K562 (cell line): ENCODE data around the gene FBXW9. TPM values are rescaled to one million over a fixed set of nuclear protein-coding genes. Genes with fewer than 3 reads are reported as not detected.

ENCODE experiments used
- ATAC-seq: fragments of 200-7000 bp; cut with Tn5 transposase; 3 replicates; pipeline ENCODE4 v1.9.1; 2020; ENCODE audit warnings: moderate library complexity
- BruUV-seq: library from RNA; stranded (reverse); fragments of 400-500 nt; replicated peaks from 2 replicates; lab custom pipeline; 2021; lab: Mats Ljungman, UMichigan
- CTCF ChIA-PET: fragments of 300-600 bp; formaldehyde crosslinking; extraction: SDS; loops from one replicate; lab custom pipeline; 2021; ENCODE audit warnings: low intra/inter-chr PET ratio; lab: Yijun Ruan, JAX
- POLR2A ChIA-PET: fragments of 300-600, 350-650 bp; sonication (Branson Sonifier 250); formaldehyde crosslinking; extraction: SDS; loops from one replicate; lab custom pipeline; 2021; ENCODE audit warnings: antibody characterized with exemption, inconsistent platforms; lab: Yijun Ruan, JAX
- DNase-seq, 4 experiments: peaks; one replicate each; pipeline versions ENCODE4 v3.0.0 to v3.0.0-alpha.2; 2011 to 2018; ENCODE audit warnings: low spot score in 3 of 4, mixed read lengths in 3 of 4; ENCODE audit errors: extremely low read depth in 1 of 4
- FAIRE-seq: peaks from 2 replicates; lab custom pipeline; 2011; peaks lifted over from hg19 to GRCh38; lab: Jason Lieb, UNC
- H2AFZ ChIP-seq: 2 replicates; pipeline ENCODE4 v1.6.0; 2011; ENCODE audit warnings: low read depth, low read length, control low read depth, inconsistent platforms
- H3K27ac ChIP-seq: fragments of 200-600 bp; 3 replicates; pipeline ENCODE4 v1.8.0; 2011; ENCODE audit warnings: low read depth, mild to moderate bottlenecking, control low read depth, inconsistent platforms, low read length, moderate library complexity, mixed read lengths; ENCODE audit errors: extremely low read depth
- H3K27me3 ChIP-seq, 2 experiments: fragments of 300-600 bp in 1 of 2; 2 replicates in 1 of 2; 3 replicates in 1 of 2; pipeline versions ENCODE4 v1.6.0 to v1.8.0; 2011; ENCODE audit warnings: inconsistent platforms in 2 of 2, low read length in 2 of 2, mild to moderate bottlenecking in 1 of 2, mixed read lengths in 1 of 2, moderate library complexity in 1 of 2; ENCODE audit not compliant: control insufficient read depth in 2 of 2, insufficient read depth in 2 of 2
- H3K36me3 ChIP-seq: fragments of 300-600 bp; 3 replicates; pipeline ENCODE4 v1.8.0; 2011; ENCODE audit warnings: mild to moderate bottlenecking, low read length, inconsistent platforms; ENCODE audit not compliant: control insufficient read depth, insufficient read depth
- H3K4me1 ChIP-seq, 2 experiments: fragments of 200-600 bp in 1 of 2; replicated peaks in 1 of 2; 2 replicates in 1 of 2; 3 replicates in 1 of 2; pipeline versions ENCODE4 v1.5.1 to v1.8.0; 2011; ENCODE audit warnings: inconsistent platforms in 2 of 2, low read length in 2 of 2, mild to moderate bottlenecking in 1 of 2, mixed read lengths in 1 of 2, moderate library complexity in 1 of 2; ENCODE audit not compliant: control insufficient read depth in 2 of 2, insufficient read depth in 2 of 2
- H3K4me2 ChIP-seq: 2 replicates; pipeline ENCODE4 v1.6.1; 2011; ENCODE audit warnings: low read length, control low read depth, inconsistent platforms, mixed read lengths; ENCODE audit not compliant: insufficient read depth
- H3K4me3 ChIP-seq: fragments of 200-600 bp; sonication (generic), shearing (Covaris generic); 2 replicates; pipeline ENCODE4 v1.5.1; 2016; ENCODE audit warnings: control low read depth, inconsistent platforms
- H3K79me2 ChIP-seq: fragments of 200-600 bp; 3 replicates; pipeline ENCODE4 v1.8.0; 2011; ENCODE audit warnings: low read length, inconsistent platforms; ENCODE audit not compliant: control insufficient read depth, insufficient read depth
- H3K9ac ChIP-seq, 2 experiments: 2 replicates each; pipeline versions ENCODE4 v1.6.0 to v1.6.1; 2011; ENCODE audit warnings: low read depth in 2 of 2, low read length in 2 of 2, control low read depth in 1 of 2, inconsistent platforms in 1 of 2, mild to moderate bottlenecking in 1 of 2, mixed read lengths in 1 of 2; ENCODE audit not compliant: insufficient read depth in 1 of 2
- H3K9me1 ChIP-seq: one replicate; pipeline ENCODE4 v1.6.0; 2011; ENCODE audit warnings: inconsistent platforms, mild to moderate bottlenecking, low read length, moderate library complexity; ENCODE audit not compliant: control insufficient read depth, insufficient read depth
- H3K9me3 ChIP-seq: replicated peaks from 2 replicates; pipeline ENCODE4 v1.5.1; 2011; ENCODE audit warnings: low read depth, low read length, inconsistent platforms; ENCODE audit not compliant: control insufficient read depth, insufficient read depth
- H4K20me1 ChIP-seq: replicated peaks from 2 replicates; pipeline ENCODE4 v1.6.1; 2011; ENCODE audit warnings: low read length, inconsistent platforms, mixed read lengths; ENCODE audit not compliant: control insufficient read depth, insufficient read depth
- FUS ChIP-seq: fragments of 200-400 bp; formaldehyde crosslinking; optimal IDR thresholded peaks from 2 replicates; pipeline ENCODE3; 2017; ENCODE audit warnings: low read depth, low read length
- HDAC8 ChIP-seq: fragments of 450-650 bp; IDR thresholded peaks from 2 replicates; pipeline ENCODE4 v1.6.1; 2016; ENCODE audit warnings: mild to moderate bottlenecking, missing genetic modification characterization, moderate library complexity, missing compliant biosample characterization
- PCBP2 ChIP-seq: fragments of 200-400 bp; formaldehyde crosslinking; IDR thresholded peaks from 2 replicates; pipeline ENCODE4 v1.6.1; 2018; ENCODE audit warnings: low read length, low read depth, mild to moderate bottlenecking, moderate library complexity; ENCODE audit not compliant: poor library complexity, severe bottlenecking
- PPARD ChIP-seq: fragments of 250-450 bp; sonication (Bioruptor Pico); IDR thresholded peaks from 2 replicates; pipeline ENCODE4 v1.8.0; 2022; ENCODE audit warnings: inconsistent platforms, mild to moderate bottlenecking, moderate library complexity
- SRSF9 ChIP-seq: fragments of 200-400 bp; formaldehyde crosslinking; IDR thresholded peaks from 2 replicates; pipeline ENCODE4 v1.6.1; 2017; ENCODE audit warnings: low read depth, low read length, borderline replicate concordance
- TAF9B ChIP-seq: fragments of 450-650 bp; IDR thresholded peaks from 2 replicates; pipeline ENCODE4 v1.6.1; 2018; ENCODE audit warnings: mild to moderate bottlenecking; ENCODE audit not compliant: partially characterized antibody
- TRIM28 ChIP-seq: fragments of 450-650 bp; IDR thresholded peaks from 2 replicates; pipeline ENCODE4 v1.6.1; 2017
- ZC3H8 ChIP-seq: fragments of 450-650 bp; IDR thresholded peaks from 2 replicates; pipeline ENCODE4 v1.6.1; 2017
- ZNF124 ChIP-seq: sonication (generic); formaldehyde crosslinking; IDR thresholded peaks from 2 replicates; pipeline ENCODE4 v1.8.1; 2022; ENCODE audit warnings: missing genetic modification reagents
- ZNF239 ChIP-seq: fragments of 250-450 bp; sonication (Bioruptor Pico); IDR thresholded peaks from 2 replicates; pipeline ENCODE4 v1.4.0; 2020; ENCODE audit warnings: mild to moderate bottlenecking
- ZNF445 ChIP-seq: fragments of 250-450 bp; sonication (Bioruptor Pico); IDR thresholded peaks from 2 replicates; pipeline ENCODE4 v1.4.0; 2020; ENCODE audit warnings: low read depth, mild to moderate bottlenecking, moderate library complexity
- ZNF785 ChIP-seq: fragments of 250-450 bp; sonication (Bioruptor Pico); IDR thresholded peaks from 2 replicates; pipeline ENCODE4 v1.4.0; 2020; ENCODE audit warnings: mild to moderate bottlenecking
- WGBS: fragments of 100-300 bp; shearing (Covaris generic); methylation state at CpG from one replicate; pipeline ENCODE4 v1.1.6; 2016; ENCODE audit warnings: low coverage, mixed read lengths; ENCODE audit not compliant: insufficient coverage; ENCODE audit errors: missing lambda C conversion rate; 5-methylcytosine and 5-hydroxymethylcytosine counted together
- in situ Hi-C: fragments of 300-500 bp; cut with MboI; formaldehyde crosslinking; loops from 4 replicates; pipeline ENCODE4 v1.15.0; 2018; ENCODE audit warnings: inconsistent platforms, mixed read lengths
- intact Hi-C: fragments of 100-400 bp; cut with micrococcal nuclease; formaldehyde crosslinking; loops from 2 replicates; pipeline ENCODE4 v1.14.2; 2022
- polyA plus RNA-seq, 8 experiments: library from polyadenylated mRNA; depleted of rRNA in 4 of 8; stranded (reverse) in 5 of 8; unstranded in 3 of 8; fragments of >200 nt; fragmentation: Nextera tagmentation in 2 of 8; fragmentation: Illumina TruSeq in 1 of 8; extraction: Ambion mirVana in 2 of 8; extraction: Trizol in 1 of 8; gene quantifications; 2 replicates each; pipeline versions ENCODE4 v1.2.1 to v1.2.3, GENCODE V29; 2011 to 2014; ENCODE audit warnings: inconsistent platforms in 1 of 8, missing spikeins in 1 of 8
- total RNA-seq, 7 experiments: library from RNA; depleted of rRNA in 6 of 7; stranded (reverse); fragments of >200 nt in 6 of 7; fragmentation: Illumina TruSeq in 2 of 7; extraction: Trizol in 2 of 7; gene quantifications; 2 replicates each; pipeline versions ENCODE4 v1.2.1 to v1.2.3, GENCODE V29; 2011 to 2021; ENCODE audit warnings: low replicate concordance in 1 of 7
- TF ChIP-seq, protein P1 (sequence below): fragments of 450-650 bp; formaldehyde crosslinking; conservative IDR thresholded peaks from 2 replicates; pipeline ENCODE4 v1.4.0; 2022; ENCODE audit warnings: mild to moderate bottlenecking, missing genetic modification characterization
- TF ChIP-seq, protein P2 (sequence below): fragments of 450-650 bp; IDR thresholded peaks from 2 replicates; pipeline ENCODE4 v1.7.0; 2016; ENCODE audit warnings: borderline replicate concordance
- TF ChIP-seq, protein P3 (sequence below), 2 experiments: fragments of 450-650 bp; IDR thresholded peaks; 2 replicates each; pipeline ENCODE4 v1.6.1; 2016

FBXW9 gene
- total and polyA plus RNA-seq, 9 of the 15 experiments (the other 6 are each of a cell fraction or from before 2014, with no cell fraction given) = 0.23 to 21.7 (median 6.2) TPM

DNA sequence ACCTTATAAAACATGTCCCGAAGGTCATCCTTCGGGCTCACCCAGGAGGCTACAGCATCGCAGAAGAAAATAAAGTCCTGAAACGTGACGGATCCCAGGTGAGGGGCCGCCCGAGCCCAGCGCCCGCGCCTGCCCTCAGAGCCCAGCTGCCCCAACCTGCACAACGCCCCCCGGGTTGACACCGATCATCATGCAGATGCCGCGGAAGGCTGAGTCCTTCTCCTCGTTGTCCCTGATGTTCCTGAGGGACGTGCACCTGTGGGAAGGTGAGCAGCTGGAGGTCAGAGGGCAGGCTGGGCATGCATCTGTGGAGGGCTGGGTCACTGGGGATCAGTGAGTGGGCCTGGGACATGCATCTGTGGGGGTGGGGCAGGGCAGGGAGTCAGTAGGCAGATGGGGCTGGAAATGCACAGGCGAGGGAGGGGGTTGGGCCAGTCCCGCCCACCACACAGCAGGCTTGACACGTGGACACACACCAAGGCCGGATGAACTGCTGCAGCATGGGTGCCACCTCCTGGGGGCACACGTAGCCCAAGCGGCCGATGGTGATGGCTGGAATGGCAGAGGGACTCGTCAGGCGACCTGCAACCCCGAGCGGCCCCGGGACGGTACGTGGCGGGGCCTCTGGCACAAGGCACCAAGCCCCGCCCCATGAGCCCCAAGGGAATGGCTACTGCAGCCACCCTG lies 5.3 kb upstream of the FBXW9 start (continued):
- TF ChIP-seq TAF9B (no peak), ZNF785 (CRISPR knock-in tag) (no peak)
- TF ChIP-seq, protein P1, sequence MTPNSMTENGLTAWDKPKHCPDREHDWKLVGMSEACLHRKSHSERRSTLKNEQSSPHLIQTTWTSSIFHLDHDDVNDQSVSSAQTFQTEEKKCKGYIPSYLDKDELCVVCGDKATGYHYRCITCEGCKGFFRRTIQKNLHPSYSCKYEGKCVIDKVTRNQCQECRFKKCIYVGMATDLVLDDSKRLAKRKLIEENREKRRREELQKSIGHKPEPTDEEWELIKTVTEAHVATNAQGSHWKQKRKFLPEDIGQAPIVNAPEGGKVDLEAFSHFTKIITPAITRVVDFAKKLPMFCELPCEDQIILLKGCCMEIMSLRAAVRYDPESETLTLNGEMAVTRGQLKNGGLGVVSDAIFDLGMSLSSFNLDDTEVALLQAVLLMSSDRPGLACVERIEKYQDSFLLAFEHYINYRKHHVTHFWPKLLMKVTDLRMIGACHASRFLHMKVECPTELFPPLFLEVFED (CRISPR knock-in tag) = no peak

DNA sequence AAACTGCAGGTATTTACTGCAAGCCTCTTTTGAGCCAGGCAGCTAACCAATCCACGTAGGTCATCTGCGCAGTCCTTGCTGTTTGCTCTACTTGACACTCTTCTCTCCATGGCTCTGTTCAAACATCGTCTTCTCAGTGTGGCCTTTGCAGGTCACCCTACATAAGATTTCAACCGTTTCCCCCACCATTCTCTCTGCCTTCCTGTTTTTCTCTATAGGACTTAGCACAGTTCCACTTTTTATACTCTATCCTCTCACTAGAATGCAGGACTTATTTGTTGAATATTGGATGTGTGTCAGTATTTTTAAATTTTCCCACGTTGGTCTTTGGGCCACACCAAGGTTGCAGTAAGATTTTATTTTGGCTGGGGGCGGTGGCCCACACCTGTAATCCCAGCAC lies 1.7 kb upstream of the FBXW9 start:
- no peak for DNase-seq
- ATAC-seq = no peak
- Histone ChIP-seq H3K9me1 (peaks cover 2% of the 10 kb centered on the region), H2AFZ (no peak overlapping the region), H4K20me1 (no peaks in the 10 kb centered on the region), H3K4me1 (peaks cover 0 to 34% of the 10 kb centered on the region in 2 experiments; a peak in 3 of 5 replicates), H3K27ac (no peak overlapping the region), H3K27me3 (no peaks in the 10 kb centered on the region; a peak in 1 of 5 replicates), H3K9ac (no peak overlapping the region), H3K9me3 (no peaks in the 10 kb centered on the region), H3K36me3 (peaks cover 62% of the 10 kb centered on the region), H3K4me2 (no peak overlapping the region), H3K79me2 (peaks cover 7% of the 10 kb centered on the region; the same call in 2 of the 3 replicates), H3K4me3 (no peak overlapping the region)
- in situ Hi-C loops = no loop called here
- POLR2A ChIA-PET = interaction anchor here (0.6 to 1.9 kb wide), 4 partner anchors 9 to 558 kb away, joined by 3 to 5 read pairs (median 4); partner anchors contain the start of genes ZNF20, ZNF490 and ZNF791
- 75% methylated on average over 6 of the region's 6 CpGs for WGBS
- no TSS peak for BruUV-seq
- intact Hi-C loops = no loop called here
- CTCF ChIA-PET = no interaction called here
- no peak for FAIRE-seq
- no peak for TF ChIP-seq PPARD (CRISPR knock-in tag)
- TF ChIP-seq FUS = no peak
- TF ChIP-seq SRSF9 = no peak
- no peak for TF ChIP-seq HDAC8
- TF ChIP-seq, protein P2, sequence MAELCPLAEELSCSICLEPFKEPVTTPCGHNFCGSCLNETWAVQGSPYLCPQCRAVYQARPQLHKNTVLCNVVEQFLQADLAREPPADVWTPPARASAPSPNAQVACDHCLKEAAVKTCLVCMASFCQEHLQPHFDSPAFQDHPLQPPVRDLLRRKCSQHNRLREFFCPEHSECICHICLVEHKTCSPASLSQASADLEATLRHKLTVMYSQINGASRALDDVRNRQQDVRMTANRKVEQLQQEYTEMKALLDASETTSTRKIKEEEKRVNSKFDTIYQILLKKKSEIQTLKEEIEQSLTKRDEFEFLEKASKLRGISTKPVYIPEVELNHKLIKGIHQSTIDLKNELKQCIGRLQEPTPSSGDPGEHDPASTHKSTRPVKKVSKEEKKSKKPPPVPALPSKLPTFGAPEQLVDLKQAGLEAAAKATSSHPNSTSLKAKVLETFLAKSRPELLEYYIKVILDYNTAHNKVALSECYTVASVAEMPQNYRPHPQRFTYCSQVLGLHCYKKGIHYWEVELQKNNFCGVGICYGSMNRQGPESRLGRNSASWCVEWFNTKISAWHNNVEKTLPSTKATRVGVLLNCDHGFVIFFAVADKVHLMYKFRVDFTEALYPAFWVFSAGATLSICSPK = no peak
- TF ChIP-seq ZNF124 (CRISPR knock-in tag) = no peak
- no peak for TF ChIP-seq ZNF445
- TF ChIP-seq, protein P3, sequence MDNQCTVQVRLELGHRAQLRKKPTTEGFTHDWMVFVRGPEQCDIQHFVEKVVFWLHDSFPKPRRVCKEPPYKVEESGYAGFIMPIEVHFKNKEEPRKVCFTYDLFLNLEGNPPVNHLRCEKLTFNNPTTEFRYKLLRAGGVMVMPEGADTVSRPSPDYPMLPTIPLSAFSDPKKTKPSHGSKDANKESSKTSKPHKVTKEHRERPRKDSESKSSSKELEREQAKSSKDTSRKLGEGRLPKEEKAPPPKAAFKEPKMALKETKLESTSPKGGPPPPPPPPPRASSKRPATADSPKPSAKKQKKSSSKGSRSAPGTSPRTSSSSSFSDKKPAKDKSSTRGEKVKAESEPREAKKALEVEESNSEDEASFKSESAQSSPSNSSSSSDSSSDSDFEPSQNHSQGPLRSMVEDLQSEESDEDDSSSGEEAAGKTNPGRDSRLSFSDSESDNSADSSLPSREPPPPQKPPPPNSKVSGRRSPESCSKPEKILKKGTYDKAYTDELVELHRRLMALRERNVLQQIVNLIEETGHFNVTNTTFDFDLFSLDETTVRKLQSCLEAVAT (IDR thresholded peaks at IDR 0.05) = no peak
- no peak for TF ChIP-seq ZNF239 (CRISPR knock-in tag)
- TF ChIP-seq ZC3H8 = no peak
- TF ChIP-seq TRIM28 = no peak
- no peak for TF ChIP-seq PCBP2
